HL-60 (cell line): Measurements from ENCODE around the gene POLN.

Experiments
- CTCF ChIP-seq: IDR thresholded peaks from one replicate; pipeline ENCODE4 v1.5.1; 2011; ENCODE audit warnings: low read length, control low read depth, inconsistent platforms; ENCODE audit not compliant: insufficient read depth
- GABPA ChIP-seq: IDR thresholded peaks from 2 replicates; pipeline ENCODE4 v1.6.1; 2012; ENCODE audit warnings: low read depth
- POLR2AphosphoS5 ChIP-seq: IDR thresholded peaks from 2 replicates; pipeline ENCODE4 v1.6.1; 2012; ENCODE audit warnings: low read depth
- SPI1 ChIP-seq: IDR thresholded peaks from 2 replicates; pipeline ENCODE4 v1.6.1; 2012; ENCODE audit warnings: low read depth, mild to moderate bottlenecking, borderline replicate concordance
- TF ChIP-seq, protein P1 (sequence below): IDR thresholded peaks from 2 replicates; pipeline ENCODE4 v1.6.1; 2012; ENCODE audit warnings: low read depth; ENCODE audit not compliant: insufficient replicate concordance

- no peak for TF ChIP-seq CTCF
- no peak for TF ChIP-seq POLR2AphosphoS5
- TF ChIP-seq, protein P1, sequence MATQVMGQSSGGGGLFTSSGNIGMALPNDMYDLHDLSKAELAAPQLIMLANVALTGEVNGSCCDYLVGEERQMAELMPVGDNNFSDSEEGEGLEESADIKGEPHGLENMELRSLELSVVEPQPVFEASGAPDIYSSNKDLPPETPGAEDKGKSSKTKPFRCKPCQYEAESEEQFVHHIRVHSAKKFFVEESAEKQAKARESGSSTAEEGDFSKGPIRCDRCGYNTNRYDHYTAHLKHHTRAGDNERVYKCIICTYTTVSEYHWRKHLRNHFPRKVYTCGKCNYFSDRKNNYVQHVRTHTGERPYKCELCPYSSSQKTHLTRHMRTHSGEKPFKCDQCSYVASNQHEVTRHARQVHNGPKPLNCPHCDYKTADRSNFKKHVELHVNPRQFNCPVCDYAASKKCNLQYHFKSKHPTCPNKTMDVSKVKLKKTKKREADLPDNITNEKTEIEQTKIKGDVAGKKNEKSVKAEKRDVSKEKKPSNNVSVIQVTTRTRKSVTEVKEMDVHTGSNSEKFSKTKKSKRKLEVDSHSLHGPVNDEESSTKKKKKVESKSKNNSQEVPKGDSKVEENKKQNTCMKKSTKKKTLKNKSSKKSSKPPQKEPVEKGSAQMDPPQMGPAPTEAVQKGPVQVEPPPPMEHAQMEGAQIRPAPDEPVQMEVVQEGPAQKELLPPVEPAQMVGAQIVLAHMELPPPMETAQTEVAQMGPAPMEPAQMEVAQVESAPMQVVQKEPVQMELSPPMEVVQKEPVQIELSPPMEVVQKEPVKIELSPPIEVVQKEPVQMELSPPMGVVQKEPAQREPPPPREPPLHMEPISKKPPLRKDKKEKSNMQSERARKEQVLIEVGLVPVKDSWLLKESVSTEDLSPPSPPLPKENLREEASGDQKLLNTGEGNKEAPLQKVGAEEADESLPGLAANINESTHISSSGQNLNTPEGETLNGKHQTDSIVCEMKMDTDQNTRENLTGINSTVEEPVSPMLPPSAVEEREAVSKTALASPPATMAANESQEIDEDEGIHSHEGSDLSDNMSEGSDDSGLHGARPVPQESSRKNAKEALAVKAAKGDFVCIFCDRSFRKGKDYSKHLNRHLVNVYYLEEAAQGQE, result no peak
- TF ChIP-seq GABPA, result no peak
- no peak for TF ChIP-seq SPI1
Observed at GRCh38 chr4:2095236-2096072, 146.5 kb downstream of the POLN start.
